Dendritic cell treated with granulocyte-macrophage colony-stimulating factor and Interleukin-4, amounts not matched to agents 40 ng/mL and 50 ng/mL, for 4 days (primary cell): ENCODE measurements around the gene HAUS1.

Experiments used
- H3K27ac Mint-ChIP-seq: one replicate; pipeline ENCODE4 v1.8.0; 2022; ENCODE audit warnings: mild to moderate bottlenecking, mixed read lengths
- H3K27me3 Mint-ChIP-seq: one replicate; pipeline ENCODE4 v1.8.0; 2022; ENCODE audit warnings: mild to moderate bottlenecking, mixed read lengths
- H3K36me3 Mint-ChIP-seq: one replicate; pipeline ENCODE4 v1.8.0; 2022; ENCODE audit warnings: low read depth, mixed read lengths
- H3K4me1 Mint-ChIP-seq: one replicate; pipeline ENCODE4 v1.8.0; 2022; ENCODE audit warnings: low read depth, mixed read lengths
- H3K4me3 Mint-ChIP-seq: one replicate; pipeline ENCODE4 v1.8.0; 2022; ENCODE audit warnings: mild to moderate bottlenecking, moderate library complexity, mixed read lengths
- H3K9me3 Mint-ChIP-seq: one replicate; pipeline ENCODE4 v1.8.0; 2022; ENCODE audit warnings: mixed read lengths
- intact Hi-C: fragments of 100-400 bp; cut with micrococcal nuclease; formaldehyde crosslinking; loops from one replicate; pipeline ENCODE4 v1.15.0; 2022

HAUS1 gene, protein sequence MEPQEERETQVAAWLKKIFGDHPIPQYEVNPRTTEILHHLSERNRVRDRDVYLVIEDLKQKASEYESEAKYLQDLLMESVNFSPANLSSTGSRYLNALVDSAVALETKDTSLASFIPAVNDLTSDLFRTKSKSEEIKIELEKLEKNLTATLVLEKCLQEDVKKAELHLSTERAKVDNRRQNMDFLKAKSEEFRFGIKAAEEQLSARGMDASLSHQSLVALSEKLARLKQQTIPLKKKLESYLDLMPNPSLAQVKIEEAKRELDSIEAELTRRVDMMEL

DNA sequence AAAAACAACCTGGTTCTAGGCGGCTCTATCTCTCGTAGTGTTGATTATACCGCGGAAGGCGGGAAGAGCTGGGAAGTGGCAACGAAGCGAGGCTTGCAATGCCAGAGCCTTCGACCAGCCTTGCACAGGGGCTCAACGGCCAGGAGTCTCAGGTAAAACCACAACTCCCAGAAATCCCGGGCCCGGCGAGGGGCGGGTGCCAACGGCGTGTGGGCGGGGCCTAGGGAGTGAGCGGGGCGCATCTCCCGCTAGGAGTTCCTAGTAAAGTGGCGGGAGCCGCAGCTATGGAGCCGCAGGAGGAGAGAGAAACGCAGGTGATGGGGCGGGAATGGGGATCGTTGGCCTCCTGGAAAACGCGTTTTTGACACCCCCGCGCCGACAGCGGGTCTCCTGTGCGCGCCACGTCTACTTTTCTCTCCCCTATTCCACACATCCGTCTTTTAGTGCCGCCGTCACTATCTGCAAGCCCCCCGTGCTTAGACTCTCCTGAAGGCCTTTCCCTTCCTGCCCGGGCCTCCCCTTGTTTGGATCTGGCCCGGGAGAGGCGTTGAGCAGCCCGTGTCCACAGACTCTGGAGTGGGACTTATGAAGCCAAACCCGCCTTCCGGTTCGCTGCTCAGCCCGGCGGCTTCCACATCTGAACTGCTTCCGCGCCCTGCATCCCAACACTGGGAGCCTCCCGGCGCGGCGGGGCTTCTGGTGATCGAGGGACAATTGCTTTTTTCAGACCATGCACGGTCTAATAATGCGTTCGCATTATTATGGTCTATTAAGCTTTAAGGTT is at the start of gene HAUS1:
Gene HAUS1, plus strand, starts transcription at position 258 of the 784 bp plus-strand sequence. Its CDS starts 27 bp downstream, at position 285.
- peak within 1 kb of the TSS; percentile 89 for H3K27ac Mint-ChIP-seq
- peaks cover 33% of the 10 kb centered on the region for H3K36me3 Mint-ChIP-seq
- no peaks in the 10 kb centered on the region for H3K9me3 Mint-ChIP-seq
- intact Hi-C loops: loop anchor here (5.0 to 10.0 kb wide), 2 partner anchors 73 to 420 kb away; no protein-coding TSS in a partner anchor
- peaks cover 13% of the 10 kb centered on the region for H3K4me1 Mint-ChIP-seq
- H3K4me3 Mint-ChIP-seq: peak within 1 kb of the TSS; percentile 99
- no peaks in the 10 kb centered on the region for H3K27me3 Mint-ChIP-seq

- peaks cover 55% of the 10 kb centered on the region for H3K4me1 Mint-ChIP-seq
- peak overlapping the region; percentile 60 for H3K27ac Mint-ChIP-seq
- H3K4me3 Mint-ChIP-seq: peak overlapping the region; percentile 15
- peaks cover 26% of the 10 kb centered on the region for H3K36me3 Mint-ChIP-seq
- intact Hi-C loops: no loop called here
- H3K27me3 Mint-ChIP-seq: no peaks in the 10 kb centered on the region
- no peaks in the 10 kb centered on the region for H3K9me3 Mint-ChIP-seq
These were observed 49.0 kb upstream of the HAUS1 start for GRCh38 chr18:46054956-46055837.

DNA sequence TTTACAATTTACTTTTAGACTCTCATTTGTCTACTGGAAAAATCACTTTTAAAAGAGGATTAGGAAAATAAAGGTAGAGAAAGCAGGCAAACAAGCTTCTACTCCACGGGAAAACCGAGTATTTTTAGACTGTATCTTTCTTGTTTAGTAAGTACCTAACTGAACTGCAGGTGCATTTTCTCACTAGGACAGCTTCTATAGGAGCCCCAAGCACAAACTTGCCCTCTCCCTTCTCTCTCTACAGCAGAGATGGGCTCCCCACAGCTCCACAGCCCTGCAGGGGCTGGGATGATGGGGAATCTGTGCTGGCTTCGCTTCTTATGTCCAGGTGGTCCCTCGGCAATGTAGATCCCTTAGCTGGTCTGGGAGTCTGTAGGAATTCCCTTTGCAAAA is 48.4 kb upstream of the HAUS1 start:
- peaks cover 61% of the 10 kb centered on the region for H3K4me1 Mint-ChIP-seq
- peaks cover 26% of the 10 kb centered on the region for H3K36me3 Mint-ChIP-seq
- intact Hi-C loops: no loop called here
- peak overlapping the region; percentile 60 for H3K27ac Mint-ChIP-seq
- H3K27me3 Mint-ChIP-seq: no peaks in the 10 kb centered on the region
- no peaks in the 10 kb centered on the region for H3K9me3 Mint-ChIP-seq
- no peak overlapping the region for H3K4me3 Mint-ChIP-seq

DNA sequence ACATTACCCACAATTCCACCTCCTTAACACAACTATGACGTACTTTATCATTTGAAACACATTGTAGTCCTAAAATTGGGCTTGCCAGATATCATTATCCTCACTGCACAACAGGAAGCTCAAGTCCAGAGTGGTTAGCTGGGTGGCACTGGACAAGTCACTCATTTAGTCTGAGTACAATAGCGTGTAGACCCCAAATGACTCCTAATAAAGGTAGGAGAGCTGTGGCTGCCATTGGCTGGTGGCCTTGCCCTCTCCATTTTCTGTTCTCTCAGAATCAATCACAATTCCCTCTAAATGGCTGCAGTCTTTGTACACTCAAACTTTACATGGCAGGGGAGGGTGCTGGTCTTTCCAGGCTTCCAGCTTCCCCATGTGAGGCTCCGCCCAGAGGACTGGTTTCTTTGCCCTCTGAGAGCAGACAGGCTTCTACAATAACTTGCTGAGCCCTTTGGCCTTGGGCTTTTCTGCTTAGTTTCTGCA is 43.8 kb upstream of the HAUS1 start:
- intact Hi-C loops: no loop called here
- Mint-ChIP-seq H3K9me3 (no peaks in the 10 kb centered on the region), H3K4me3 (no peak overlapping the region), H3K4me1 (peaks cover 51% of the 10 kb centered on the region), H3K27ac (peak overlapping the region; percentile 72), H3K27me3 (no peaks in the 10 kb centered on the region), H3K36me3 (peaks cover 44% of the 10 kb centered on the region)

DNA sequence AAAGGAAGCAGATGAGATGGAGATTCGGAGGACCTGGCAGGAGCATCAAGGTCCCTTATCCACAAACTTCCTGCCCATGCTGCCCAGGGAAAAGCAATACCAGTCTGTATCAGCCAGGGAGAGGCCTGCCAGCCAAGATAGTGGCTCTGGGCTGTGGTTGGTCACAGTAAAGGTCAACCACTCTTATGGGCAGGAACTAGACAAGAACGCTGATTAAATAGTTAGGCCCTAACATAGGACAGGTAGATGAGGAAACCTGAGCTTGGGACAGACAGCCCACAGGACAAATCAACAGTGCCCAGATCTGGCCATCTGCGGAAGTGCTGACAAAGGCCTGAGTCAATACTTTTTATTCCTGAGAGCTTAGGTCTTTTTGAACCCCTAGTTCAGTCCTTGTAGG is 42.8 kb upstream of the HAUS1 start:
- peak overlapping the region; percentile 72 for H3K27ac Mint-ChIP-seq
- no peak overlapping the region for H3K4me3 Mint-ChIP-seq
- H3K27me3 Mint-ChIP-seq: no peaks in the 10 kb centered on the region
- H3K9me3 Mint-ChIP-seq: no peaks in the 10 kb centered on the region
- intact Hi-C loops: no loop called here
- peaks cover 41% of the 10 kb centered on the region for H3K36me3 Mint-ChIP-seq
- H3K4me1 Mint-ChIP-seq: peaks cover 41% of the 10 kb centered on the region

- H3K4me3 Mint-ChIP-seq: no peak overlapping the region
- intact Hi-C loops: no loop called here
- peak overlapping the region; percentile 72 for H3K27ac Mint-ChIP-seq
- peaks cover 39% of the 10 kb centered on the region for H3K4me1 Mint-ChIP-seq
- no peaks in the 10 kb centered on the region for H3K27me3 Mint-ChIP-seq
- H3K9me3 Mint-ChIP-seq: no peaks in the 10 kb centered on the region
- peaks cover 41% of the 10 kb centered on the region for H3K36me3 Mint-ChIP-seq
These were observed 42.4 kb upstream of the HAUS1 start for GRCh38 chr18:46061796-46062195.

GRCh38 chr18:46062781-46063180 is 41.4 kb upstream of the HAUS1 start:
- H3K4me1 Mint-ChIP-seq: peaks cover 34% of the 10 kb centered on the region
- no peaks in the 10 kb centered on the region for H3K27me3 Mint-ChIP-seq
- intact Hi-C loops: no loop called here
- no peak overlapping the region for H3K27ac Mint-ChIP-seq
- peaks cover 34% of the 10 kb centered on the region for H3K36me3 Mint-ChIP-seq
- H3K9me3 Mint-ChIP-seq: no peaks in the 10 kb centered on the region
- no peak overlapping the region for H3K4me3 Mint-ChIP-seq

DNA sequence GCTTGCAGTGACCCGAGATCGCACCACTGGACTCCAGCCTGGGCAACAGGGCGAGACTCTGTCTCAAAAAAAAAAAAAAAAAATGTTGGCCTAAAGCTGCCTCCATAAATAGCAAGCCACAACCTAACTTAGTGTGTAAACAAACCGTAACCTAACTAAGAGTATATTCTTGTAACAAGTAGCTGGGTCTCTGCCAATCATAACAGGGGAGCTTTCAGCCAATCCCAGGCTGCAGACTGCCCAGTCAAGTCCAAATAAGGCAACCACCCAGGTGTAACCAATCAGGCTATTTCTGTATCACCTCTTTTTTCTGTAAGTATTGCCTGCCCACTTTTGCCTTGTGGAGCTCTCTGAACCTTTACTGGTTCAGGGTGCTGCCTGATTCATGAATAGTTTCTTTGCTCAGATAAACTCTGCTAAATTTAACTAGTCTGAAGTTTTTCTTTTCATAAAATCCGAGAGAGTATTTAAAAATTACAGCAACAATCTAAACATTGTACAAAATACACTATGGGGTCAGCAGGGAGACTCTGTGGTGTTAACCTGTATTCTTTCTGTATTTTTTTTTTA is 36.7 kb upstream of the HAUS1 start:
- intact Hi-C loops: no loop called here
- Mint-ChIP-seq H3K9me3 (no peaks in the 10 kb centered on the region), H3K4me3 (no peak overlapping the region), H3K36me3 (peaks cover 38% of the 10 kb centered on the region), H3K27me3 (no peaks in the 10 kb centered on the region), H3K27ac (no peak overlapping the region), H3K4me1 (peaks cover 43% of the 10 kb centered on the region)

DNA sequence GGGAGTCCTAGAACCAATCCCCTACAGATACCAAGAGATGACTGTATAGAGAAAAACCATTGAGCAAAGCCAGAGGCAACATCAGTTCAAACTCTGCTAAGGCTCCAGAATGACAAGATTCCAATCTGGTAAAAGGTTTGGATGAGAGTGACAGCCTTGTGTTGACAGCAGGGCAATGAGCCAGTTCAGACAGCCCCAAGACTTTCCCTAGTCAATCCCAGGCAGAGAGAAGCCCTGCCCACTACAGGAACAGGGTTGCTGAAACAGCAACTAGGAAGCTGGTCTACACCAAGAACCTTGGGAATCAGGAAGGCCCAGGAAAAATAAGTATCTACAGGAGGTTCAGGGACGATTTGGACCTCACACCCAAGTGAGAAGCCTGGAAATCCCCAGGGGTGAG is 35.4 kb upstream of the HAUS1 start:
- H3K4me1 Mint-ChIP-seq: peaks cover 47% of the 10 kb centered on the region
- no peaks in the 10 kb centered on the region for H3K9me3 Mint-ChIP-seq
- peaks cover 32% of the 10 kb centered on the region for H3K36me3 Mint-ChIP-seq
- H3K27me3 Mint-ChIP-seq: no peaks in the 10 kb centered on the region
- intact Hi-C loops: no loop called here
- peak overlapping the region; percentile 32 for H3K4me3 Mint-ChIP-seq
- H3K27ac Mint-ChIP-seq: peak overlapping the region; percentile 52

DNA sequence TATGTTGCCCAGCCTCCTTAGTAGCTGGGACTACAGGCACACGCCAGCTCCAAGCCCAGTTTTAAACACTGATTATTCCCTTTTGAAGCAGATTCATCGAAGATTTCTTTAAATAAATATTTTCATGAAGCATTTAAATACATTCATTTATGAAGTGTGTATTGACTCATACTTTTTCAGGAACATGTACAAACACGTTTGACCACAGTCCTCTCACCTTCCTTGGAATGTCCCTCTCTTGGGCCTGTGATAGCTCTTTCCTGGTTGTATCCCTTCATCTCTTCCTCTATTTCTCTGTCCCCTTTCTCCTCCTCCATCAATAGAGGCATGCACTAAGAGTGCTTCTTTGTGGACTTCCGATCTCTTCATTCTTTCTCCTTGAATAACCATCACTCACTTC is 34.7 kb upstream of the HAUS1 start:
- H3K36me3 Mint-ChIP-seq: peaks cover 32% of the 10 kb centered on the region
- intact Hi-C loops: no loop called here
- peak overlapping the region; percentile 85 for H3K27ac Mint-ChIP-seq
- no peaks in the 10 kb centered on the region for H3K9me3 Mint-ChIP-seq
- H3K4me1 Mint-ChIP-seq: peaks cover 44% of the 10 kb centered on the region
- H3K27me3 Mint-ChIP-seq: no peaks in the 10 kb centered on the region
- H3K4me3 Mint-ChIP-seq: peak overlapping the region; percentile 88

DNA sequence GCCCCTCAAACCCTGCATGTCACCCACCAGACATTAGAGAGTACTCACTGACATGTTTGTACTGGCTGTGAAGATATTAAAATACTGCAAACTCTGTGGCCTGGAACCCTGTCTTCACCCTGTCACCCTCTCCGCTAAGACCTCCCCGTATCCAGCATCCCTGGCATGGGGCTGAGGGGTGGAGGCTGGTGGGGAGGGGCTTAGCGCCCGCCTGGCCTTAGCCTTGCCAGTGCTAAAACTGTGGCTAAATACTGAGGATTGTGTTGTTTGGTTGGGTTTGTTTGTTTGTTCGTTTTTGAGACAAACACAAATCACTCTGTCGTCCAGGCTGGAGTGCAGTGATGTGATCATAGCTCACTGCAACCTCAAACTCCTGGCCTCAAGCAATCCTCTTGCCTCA is 34.0 kb upstream of the HAUS1 start:
- Mint-ChIP-seq H3K4me3 (peak overlapping the region; percentile 88), H3K27me3 (no peaks in the 10 kb centered on the region), H3K4me1 (peaks cover 44% of the 10 kb centered on the region), H3K27ac (peak overlapping the region; percentile 85), H3K9me3 (no peaks in the 10 kb centered on the region), H3K36me3 (peaks cover 35% of the 10 kb centered on the region)
- intact Hi-C loops: loop anchor here (5.0 to 10.0 kb wide), 4 partner anchors 38 to 405 kb away; no protein-coding TSS in a partner anchor

- Mint-ChIP-seq H3K27ac (peak overlapping the region; percentile 85), H3K4me3 (peak overlapping the region; percentile 88), H3K4me1 (peaks cover 44% of the 10 kb centered on the region), H3K9me3 (no peaks in the 10 kb centered on the region), H3K36me3 (peaks cover 43% of the 10 kb centered on the region), H3K27me3 (no peaks in the 10 kb centered on the region)
- intact Hi-C loops: loop anchor here (5.0 to 10.0 kb wide), 4 partner anchors 39 to 406 kb away; no protein-coding TSS in a partner anchor
These were observed 33.2 kb upstream of the HAUS1 start for GRCh38 chr18:46070815-46071652.
